Epithelial cell of prostate (primary cell): ENCODE data around the gene EVA1C.
"Not testable (repeated sequence)": the region's sequence is repeated elsewhere in the genome, so short reads cannot be mapped to it uniquely, and the experiment has no call there.

Source experiments
- DNase-seq: peaks from one replicate; pipeline ENCODE4 v3.0.0-alpha.2; 2011; ENCODE audit warnings: low read depth, low spot score
- H3K27ac ChIP-seq: fragments of 450-650 bp; 2 replicates; pipeline ENCODE4 v1.5.1; 2017; ENCODE audit warnings: mild to moderate bottlenecking

Gene EVA1C

GRCh38 chr21:32389337-32390015 is 23.0 kb upstream of the EVA1C start:
- no peak for DNase-seq
- H3K27ac ChIP-seq = no peak overlapping the region

GRCh38 chr21:32390537-32391224 is 21.8 kb upstream of the EVA1C start:
- not testable (repeated sequence) for H3K27ac ChIP-seq, DNase-seq

GRCh38 chr21:32391755-32392154 is 20.8 kb upstream of the EVA1C start:
- H3K27ac ChIP-seq = peak overlapping the region; percentile 83
- DNase-seq = no peak

- peak overlapping the region; percentile 83 for H3K27ac ChIP-seq
- no peak for DNase-seq
These were observed 20.1 kb upstream of the EVA1C start for GRCh38 chr21:32392299-32392879.

- no peak for DNase-seq
- H3K27ac ChIP-seq = peak within 1 kb of the TSS; percentile 83
These were observed 19.4 kb upstream of the EVA1C start, which contains the start of gene URB1 for GRCh38 chr21:32392880-32393676. Gene URB1, minus strand, starts transcription at chr21:32393012. Its CDS starts 102 bp downstream, at chr21:32392910.

GRCh38 chr21:32393677-32394001 is 18.9 kb upstream of the EVA1C start:
- peak overlapping the region; percentile 83 for H3K27ac ChIP-seq

GRCh38 chr21:32403201-32403777 is 9.2 kb upstream of the EVA1C start:
- H3K27ac ChIP-seq = no peak overlapping the region
- no peak for DNase-seq

More at GRCh38 chr21:32393677-32394001, 18.9 kb upstream of the EVA1C start:
- no peak for DNase-seq

GRCh38 chr21:32406405-32406804 is 6.1 kb upstream of the EVA1C start:
- no peak overlapping the region for H3K27ac ChIP-seq
- no peak for DNase-seq

- H3K27ac ChIP-seq = no peak overlapping the region
- no peak for DNase-seq
These were observed 2.2 kb upstream of the EVA1C start for GRCh38 chr21:32410291-32410690.

- DNase-seq = no peak
- H3K27ac ChIP-seq = peak overlapping the region; percentile 78
These were observed 1.6 kb upstream of the EVA1C start for GRCh38 chr21:32410916-32411315.

GRCh38 chr21:32411350-32412161 is 950 bp upstream of the EVA1C start:
- H3K27ac ChIP-seq = peak overlapping the region; percentile 78
- DNase-seq = no peak

GRCh38 chr21:32413015-32413504 is 554 bp downstream of the EVA1C start:
- DNase-seq = no peak
- H3K27ac ChIP-seq = peak overlapping the region; percentile 78

- H3K27ac ChIP-seq = peak overlapping the region; percentile 78
- no peak for DNase-seq
These were observed 1.4 kb downstream of the EVA1C start for GRCh38 chr21:32413697-32414578.

GRCh38 chr21:32414579-32415358 is 2.3 kb downstream of the EVA1C start:
- DNase-seq = no peak
- H3K27ac ChIP-seq = peak overlapping the region; percentile 78

- no peak overlapping the region for H3K27ac ChIP-seq
- DNase-seq = no peak
These were observed 3.2 kb downstream of the EVA1C start for GRCh38 chr21:32415451-32416398.

GRCh38 chr21:32418146-32418545 is 5.6 kb downstream of the EVA1C start:
- DNase-seq = no peak

GRCh38 chr21:32422064-32422463 is 9.6 kb downstream of the EVA1C start:
- DNase-seq = no peak

More at GRCh38 chr21:32418146-32418545, 5.6 kb downstream of the EVA1C start:
- no peak overlapping the region for H3K27ac ChIP-seq

More at GRCh38 chr21:32422064-32422463, 9.6 kb downstream of the EVA1C start:
- no peak overlapping the region for H3K27ac ChIP-seq
